ENCODE measurements around the gene PDE6B.
"Not testable (repeated sequence)": the region's sequence is repeated elsewhere in the genome, so short reads cannot be mapped to it uniquely, and the experiment has no call there.

Gene PDE6B

GRCh38 chr4:622071-622995, 3.0 kb upstream of the PDE6B start:
- no peak for DNase-seq (ENCODE audit: low read depth in 3 of 3)

GRCh38 chr4:622996-623913, 2.1 kb upstream of the PDE6B start:
- no peak for DNase-seq (ENCODE audit: low read depth in 3 of 3)

- no peak for DNase-seq (ENCODE audit: low read depth in 3 of 3)
These were observed 1.3 kb upstream of the PDE6B start for GRCh38 chr4:623914-624566.

- no peak for DNase-seq (ENCODE audit: low read depth in 3 of 3)
These were observed 323 bp downstream of the PDE6B start for GRCh38 chr4:625631-626161.

GRCh38 chr4:626201-627091, 1.1 kb downstream of the PDE6B start:
- no peak for DNase-seq (ENCODE audit: low read depth in 3 of 3)

GRCh38 chr4:627347-628125, 2.2 kb downstream of the PDE6B start:
- no peak for DNase-seq (ENCODE audit: low read depth in 3 of 3)

GRCh38 chr4:628311-628741, 3.0 kb downstream of the PDE6B start:
- no peak for DNase-seq (ENCODE audit: low read depth in 3 of 3)

- no peak for DNase-seq (ENCODE audit: low read depth in 3 of 3)
These were observed 3.7 kb downstream of the PDE6B start for GRCh38 chr4:628821-629635.

- DNase-seq (ENCODE audit: low read depth in 3 of 3) = no peak
These were observed 4.2 kb downstream of the PDE6B start for GRCh38 chr4:629636-629914.

GRCh38 chr4:629915-630641, 4.7 kb downstream of the PDE6B start:
- DNase-seq (ENCODE audit: low read depth in 3 of 3) = no peak

- no peak for DNase-seq (ENCODE audit: low read depth in 3 of 3)
These were observed 5.3 kb downstream of the PDE6B start for GRCh38 chr4:630656-631055.

GRCh38 chr4:632196-632790, 6.9 kb downstream of the PDE6B start:
- no peak for DNase-seq (ENCODE audit: low read depth in 3 of 3)

- DNase-seq (ENCODE audit: low read depth in 3 of 3) = no peak
These were observed 7.6 kb downstream of the PDE6B start for GRCh38 chr4:632926-633325.

GRCh38 chr4:633406-633805, 8.0 kb downstream of the PDE6B start:
- no peak for DNase-seq (ENCODE audit: low read depth in 3 of 3)

- no peak for DNase-seq (ENCODE audit: low read depth in 3 of 3)
These were observed 8.7 kb downstream of the PDE6B start for GRCh38 chr4:633976-634598.

GRCh38 chr4:634599-634985, 9.2 kb downstream of the PDE6B start:
- no peak for DNase-seq (ENCODE audit: low read depth in 3 of 3)

- DNase-seq (ENCODE audit: low read depth in 3 of 3) = not testable (repeated sequence)
These were observed 9.9 kb downstream of the PDE6B start for GRCh38 chr4:635066-635835.
